Colon (tissue), 2 donors: ENCODE results near the gene PKD2L1.

Source experiments
- FAIRE-seq: peaks from 2 replicates; lab custom pipeline; 2012; peaks lifted over from hg19 to GRCh38; lab: Jason Lieb, UNC
- donor health status: control.
- donor health status: control.

PKD2L1 gene

GRCh38 chr10:100356067-100357017 lies 26.3 kb upstream of the PKD2L1 start:
- FAIRE-seq, result no peak

GRCh38 chr10:100355086-100355485 lies 25.1 kb upstream of the PKD2L1 start:
- no peak for FAIRE-seq

- no peak for FAIRE-seq
Measured at GRCh38 chr10:100353770-100354485, 23.9 kb upstream of the PKD2L1 start.

- no peak for FAIRE-seq
Measured at GRCh38 chr10:100350914-100351485, 21.0 kb upstream of the PKD2L1 start.

- no peak for FAIRE-seq
Measured at GRCh38 chr10:100349672-100350071, 19.6 kb upstream of the PKD2L1 start.

- no peak for FAIRE-seq
Measured at GRCh38 chr10:100349087-100349486, 19.1 kb upstream of the PKD2L1 start.

- FAIRE-seq, result no peak
Measured at GRCh38 chr10:100348389-100348927, 18.4 kb upstream of the PKD2L1 start.

- no peak for FAIRE-seq
Measured at GRCh38 chr10:100347568-100348195, 17.7 kb upstream of the PKD2L1 start.

GRCh38 chr10:100346765-100347567 lies 16.9 kb upstream of the PKD2L1 start, which contains the start of gene SCD:
SCD (plus strand) TSS chr10:100347233; CDS start chr10:100347505, 272 bp downstream.
- no peak for FAIRE-seq

- FAIRE-seq, result no peak
Measured at GRCh38 chr10:100346351-100346764, 16.3 kb upstream of the PKD2L1 start.

GRCh38 chr10:100345570-100346330 lies 15.7 kb upstream of the PKD2L1 start:
- FAIRE-seq, result no peak

GRCh38 chr10:100344241-100344788 lies 14.3 kb upstream of the PKD2L1 start:
- no peak for FAIRE-seq

- no peak for FAIRE-seq
Measured at GRCh38 chr10:100342627-100342972, 12.6 kb upstream of the PKD2L1 start.

- no peak for FAIRE-seq
Measured at GRCh38 chr10:100341953-100342626, 12.1 kb upstream of the PKD2L1 start.

GRCh38 chr10:100340948-100341847 lies 11.2 kb upstream of the PKD2L1 start:
- no peak for FAIRE-seq

GRCh38 chr10:100339236-100339635 lies 9.2 kb upstream of the PKD2L1 start:
- no peak for FAIRE-seq

GRCh38 chr10:100338434-100339036 lies 8.5 kb upstream of the PKD2L1 start:
- no peak for FAIRE-seq

GRCh38 chr10:100334762-100335161 lies 4.7 kb upstream of the PKD2L1 start:
- no peak for FAIRE-seq
